ENCODE data around the gene NFYC.

NFYC gene

GRCh38 chr1:40711465-40712404, 20.2 kb downstream of the NFYC start:
- TF ChIP-seq CTCF (IDR thresholded peaks at IDR 0.05; ENCODE audit: insufficient read depth, missing control alignments), result no peak
- DNase-seq (ENCODE audit: insufficient read length, low spot score) (no peak), FAIRE-seq (no peak)

GRCh38 chr1:40712405-40712944, 21.0 kb downstream of the NFYC start:
- FAIRE-seq (no peak), DNase-seq (ENCODE audit: insufficient read length, low spot score) (no peak)

GRCh38 chr1:40712997-40713396, 21.5 kb downstream of the NFYC start:
- FAIRE-seq (no peak), DNase-seq (ENCODE audit: insufficient read length, low spot score) (no peak)
- TF ChIP-seq CTCF (IDR thresholded peaks at IDR 0.05; ENCODE audit: insufficient read depth, missing control alignments), result no peak

More at GRCh38 chr1:40712405-40712944, 21.0 kb downstream of the NFYC start:
- no peak for TF ChIP-seq CTCF (IDR thresholded peaks at IDR 0.05; ENCODE audit: insufficient read depth, missing control alignments)

- no peak for TF ChIP-seq CTCF (IDR thresholded peaks at IDR 0.05; ENCODE audit: insufficient read depth, missing control alignments)
- FAIRE-seq (no peak), DNase-seq (ENCODE audit: insufficient read length, low spot score) (no peak)
Measured at GRCh38 chr1:40715491-40716059, 24.1 kb downstream of the NFYC start.

GRCh38 chr1:40717065-40717464, 25.6 kb downstream of the NFYC start:
- no peak for DNase-seq (ENCODE audit: insufficient read length, low spot score)
- FAIRE-seq, result no peak
- TF ChIP-seq CTCF (IDR thresholded peaks at IDR 0.05; ENCODE audit: insufficient read depth, missing control alignments), result no peak

GRCh38 chr1:40717955-40718354, 26.5 kb downstream of the NFYC start:
- DNase-seq (ENCODE audit: insufficient read length, low spot score) (no peak), FAIRE-seq (no peak)
- no peak for TF ChIP-seq CTCF (IDR thresholded peaks at IDR 0.05; ENCODE audit: insufficient read depth, missing control alignments)

Data from D721Med (cell line).